Upper lobe of right lung (tissue), 1 donor: Measurements from ENCODE around the gene TMEM80. TPM values are rescaled to one million over a fixed set of nuclear protein-coding genes. Genes with fewer than 3 reads are reported as not detected.
A peak's percentile ranks its signal among the peaks of the same experiment; 100 is the strongest.

Source experiments
- ATAC-seq: fragments of 200-7000 bp; cut with Tn5 transposase; one replicate; pipeline ENCODE4 v1.9.1; 2020; ENCODE audit warnings: mild to moderate bottlenecking, moderate library complexity
- DNase-seq: peaks from one replicate; pipeline ENCODE4 v3.0.0-alpha.2; 2020
- H3K27ac ChIP-seq: fragments of 200-600 bp; one replicate; pipeline ENCODE4 v1.8.0; 2022
- H3K27me3 ChIP-seq: fragments of 200-600 bp; one replicate; pipeline ENCODE4 v1.8.0; 2022; ENCODE audit warnings: mild to moderate bottlenecking
- H3K36me3 ChIP-seq: fragments of 200-600 bp; one replicate; pipeline ENCODE4 v1.8.0; 2022
- H3K4me1 ChIP-seq: fragments of 200-600 bp; one replicate; pipeline ENCODE4 v1.8.0; 2022
- H3K4me3 ChIP-seq: fragments of 200-600 bp; one replicate; pipeline ENCODE4 v1.8.0; 2022; ENCODE audit warnings: mild to moderate bottlenecking
- H3K9me3 ChIP-seq: fragments of 200-600 bp; one replicate; pipeline ENCODE4 v1.8.0; 2022
- intact Hi-C: fragments of 100-400 bp; cut with DNase I; formaldehyde crosslinking; loops from one replicate; pipeline ENCODE4 v1.11.0; 2022
- total RNA-seq: library from RNA; stranded (reverse); fragmentation: NEBNext Ultra II Directional; extraction: Animal tissue kit (Norgen Biotek cat#: 25700); gene quantifications from one replicate; pipeline ENCODE4 v1.2.1, GENCODE V29; 2021
- TF ChIP-seq, protein P1 (sequence below): fragments of 200-600 bp; IDR thresholded peaks from one replicate; pipeline ENCODE4 v1.8.0; 2022; ENCODE audit warnings: antibody characterized with exemption
- donor health status: DM: no; HTN: yes; CAD: no; lungs with severe emphysema.

TMEM80 gene
- total RNA-seq, 1 donor from 2014 or later, result 33.2 TPM

DNA sequence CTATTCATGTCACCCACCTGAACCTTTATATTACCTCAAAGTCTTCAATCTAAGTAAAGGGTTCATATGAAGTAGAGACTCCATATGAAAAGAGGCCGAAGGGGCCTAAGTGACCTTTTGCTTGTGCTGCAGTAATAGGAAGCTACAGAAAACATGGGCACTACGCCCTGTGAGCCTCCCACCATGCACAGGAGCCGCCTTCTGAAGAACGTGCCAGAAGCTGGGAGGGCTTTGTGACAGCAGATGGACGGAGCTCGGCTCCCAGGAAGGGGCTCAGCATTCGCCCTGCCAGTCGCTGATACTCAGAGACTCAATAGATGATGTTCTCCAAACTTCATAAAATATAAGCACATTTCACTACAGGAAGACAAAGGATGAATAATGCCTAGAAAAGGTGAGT, 21.8 kb upstream of the TMEM80 start:
- Histone ChIP-seq H3K27ac (no peak overlapping the region), H3K4me3 (no peak overlapping the region), H3K4me1 (no peaks in the 10 kb centered on the region), H3K27me3 (no peaks in the 10 kb centered on the region), H3K9me3 (no peaks in the 10 kb centered on the region), H3K36me3 (peaks cover 65% of the 10 kb centered on the region)
- ATAC-seq, result no peak
- no peak for DNase-seq
- TF ChIP-seq, protein P1, sequence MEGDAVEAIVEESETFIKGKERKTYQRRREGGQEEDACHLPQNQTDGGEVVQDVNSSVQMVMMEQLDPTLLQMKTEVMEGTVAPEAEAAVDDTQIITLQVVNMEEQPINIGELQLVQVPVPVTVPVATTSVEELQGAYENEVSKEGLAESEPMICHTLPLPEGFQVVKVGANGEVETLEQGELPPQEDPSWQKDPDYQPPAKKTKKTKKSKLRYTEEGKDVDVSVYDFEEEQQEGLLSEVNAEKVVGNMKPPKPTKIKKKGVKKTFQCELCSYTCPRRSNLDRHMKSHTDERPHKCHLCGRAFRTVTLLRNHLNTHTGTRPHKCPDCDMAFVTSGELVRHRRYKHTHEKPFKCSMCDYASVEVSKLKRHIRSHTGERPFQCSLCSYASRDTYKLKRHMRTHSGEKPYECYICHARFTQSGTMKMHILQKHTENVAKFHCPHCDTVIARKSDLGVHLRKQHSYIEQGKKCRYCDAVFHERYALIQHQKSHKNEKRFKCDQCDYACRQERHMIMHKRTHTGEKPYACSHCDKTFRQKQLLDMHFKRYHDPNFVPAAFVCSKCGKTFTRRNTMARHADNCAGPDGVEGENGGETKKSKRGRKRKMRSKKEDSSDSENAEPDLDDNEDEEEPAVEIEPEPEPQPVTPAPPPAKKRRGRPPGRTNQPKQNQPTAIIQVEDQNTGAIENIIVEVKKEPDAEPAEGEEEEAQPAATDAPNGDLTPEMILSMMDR, result no peak
- intact Hi-C loops, result no loop called here

DNA sequence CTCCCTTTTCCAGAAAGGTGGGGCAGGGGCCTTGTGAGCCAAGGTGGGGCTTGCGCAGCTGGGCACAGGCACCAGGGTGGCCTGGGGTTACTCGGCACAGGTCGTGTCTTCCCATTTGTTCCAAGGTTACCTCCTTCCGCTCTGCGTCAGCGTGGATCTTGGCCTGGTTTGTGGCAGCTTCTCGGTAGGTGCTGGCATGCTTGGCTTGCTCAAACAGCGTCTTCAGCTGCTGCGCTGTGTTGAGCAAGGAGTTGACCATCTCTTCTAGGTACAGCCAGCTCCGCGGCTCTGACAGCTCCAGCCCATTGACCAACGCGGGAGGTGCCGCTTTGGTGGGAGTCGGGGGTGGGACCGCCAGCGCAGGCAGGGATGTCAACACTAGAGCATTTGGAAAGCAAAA, 21.2 kb upstream of the TMEM80 start:
- ATAC-seq (no peak), DNase-seq (no peak)
- H3K4me1 ChIP-seq, result no peaks in the 10 kb centered on the region
- no peak overlapping the region for H3K27ac ChIP-seq
- TF ChIP-seq, protein P1, result no peak
- no peak overlapping the region for H3K4me3 ChIP-seq
- H3K27me3 ChIP-seq, result no peaks in the 10 kb centered on the region
- H3K36me3 ChIP-seq, result peaks cover 71% of the 10 kb centered on the region
- intact Hi-C loops, result no loop called here
- H3K9me3 ChIP-seq, result no peaks in the 10 kb centered on the region

DNA sequence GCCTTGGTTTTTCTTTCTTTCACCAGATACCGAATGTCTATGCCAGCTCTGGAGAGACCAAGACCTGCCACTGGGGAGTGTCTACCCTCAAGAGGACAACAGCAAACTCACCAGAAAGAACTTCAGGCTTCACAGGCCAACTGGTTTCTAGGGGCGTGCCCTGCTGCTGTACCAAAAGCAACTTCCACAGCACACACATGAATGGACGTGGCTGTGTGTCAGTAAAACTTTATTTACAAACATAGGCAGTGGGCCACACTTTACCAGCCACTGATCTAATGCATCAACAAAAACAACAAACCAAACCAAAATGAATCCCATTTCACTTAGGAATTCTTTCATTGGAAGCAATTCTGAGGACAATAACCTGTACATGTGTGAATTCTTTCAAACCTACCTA, 17.3 kb upstream of the TMEM80 start:
- H3K4me3 ChIP-seq, result no peak overlapping the region
- DNase-seq, result no peak
- intact Hi-C loops, result no loop called here
- H3K27me3 ChIP-seq, result no peaks in the 10 kb centered on the region
- H3K9me3 ChIP-seq, result no peaks in the 10 kb centered on the region
- no peak overlapping the region for H3K27ac ChIP-seq
- ATAC-seq, result no peak
- TF ChIP-seq, protein P1, result no peak
- peaks cover 61% of the 10 kb centered on the region for H3K36me3 ChIP-seq
- no peaks in the 10 kb centered on the region for H3K4me1 ChIP-seq

GRCh38 chr11:679271-680207, 16.1 kb upstream of the TMEM80 start:
- intact Hi-C loops, result no loop called here
- Histone ChIP-seq H3K27me3 (no peaks in the 10 kb centered on the region), H3K36me3 (peaks cover 61% of the 10 kb centered on the region), H3K9me3 (no peaks in the 10 kb centered on the region), H3K4me3 (no peak overlapping the region), H3K4me1 (no peaks in the 10 kb centered on the region), H3K27ac (no peak overlapping the region)
- DNase-seq (no peak), ATAC-seq (no peak)
- TF ChIP-seq, protein P1, result no peak

GRCh38 chr11:680476-680875, 15.1 kb upstream of the TMEM80 start:
- intact Hi-C loops, result no loop called here
- no peak overlapping the region for H3K27ac ChIP-seq
- TF ChIP-seq, protein P1, result no peak
- H3K9me3 ChIP-seq, result no peaks in the 10 kb centered on the region
- H3K4me3 ChIP-seq, result no peak overlapping the region
- DNase-seq, result no peak
- peak; percentile 31 for ATAC-seq
- no peaks in the 10 kb centered on the region for H3K4me1 ChIP-seq
- no peaks in the 10 kb centered on the region for H3K27me3 ChIP-seq
- peaks cover 63% of the 10 kb centered on the region for H3K36me3 ChIP-seq
